ENCODE results near the gene RPGR. TPM values are rescaled to one million over a fixed set of nuclear protein-coding genes. Genes with fewer than 3 reads are reported as not detected.

RPGR gene
- total RNA-seq, 2 donors from 2014 or later = 8.6 to 8.7 TPM

- no peaks in the 10 kb centered on the region for H3K36me3 Mint-ChIP-seq (ENCODE audit: insufficient read depth in 2 of 2)
- H3K9me3 Mint-ChIP-seq = no peaks in the 10 kb centered on the region
Measured at GRCh38 chrX:38351346-38351745, 24.0 kb upstream of the RPGR start.

GRCh38 chrX:38347136-38347535, 19.8 kb upstream of the RPGR start:
- H3K4me3 Mint-ChIP-seq = no peak overlapping the region
- H3K27me3 Mint-ChIP-seq (ENCODE audit: low read depth) = peaks cover 42% of the 10 kb centered on the region
- no peaks in the 10 kb centered on the region for H3K9me3 Mint-ChIP-seq
- ATAC-seq (replicated peaks in 1 of 2) = peak; percentile 59 to 76
- peaks cover 5% of the 10 kb centered on the region for H3K4me1 Mint-ChIP-seq (ENCODE audit: low read depth)
- H3K36me3 Mint-ChIP-seq (ENCODE audit: insufficient read depth in 2 of 2) = no peaks in the 10 kb centered on the region
- no peak overlapping the region for H3K27ac Mint-ChIP-seq
- no peak for DNase-seq

More at GRCh38 chrX:38351346-38351745, 24.0 kb upstream of the RPGR start:
- no peak overlapping the region for H3K4me3 Mint-ChIP-seq
- peaks cover 30% of the 10 kb centered on the region for H3K27me3 Mint-ChIP-seq (ENCODE audit: low read depth)
- ATAC-seq (replicated peaks in 1 of 2) = no peak
- no peak overlapping the region for H3K27ac Mint-ChIP-seq
- no peak for DNase-seq
- H3K4me1 Mint-ChIP-seq (ENCODE audit: low read depth) = peaks cover 5% of the 10 kb centered on the region

DNA sequence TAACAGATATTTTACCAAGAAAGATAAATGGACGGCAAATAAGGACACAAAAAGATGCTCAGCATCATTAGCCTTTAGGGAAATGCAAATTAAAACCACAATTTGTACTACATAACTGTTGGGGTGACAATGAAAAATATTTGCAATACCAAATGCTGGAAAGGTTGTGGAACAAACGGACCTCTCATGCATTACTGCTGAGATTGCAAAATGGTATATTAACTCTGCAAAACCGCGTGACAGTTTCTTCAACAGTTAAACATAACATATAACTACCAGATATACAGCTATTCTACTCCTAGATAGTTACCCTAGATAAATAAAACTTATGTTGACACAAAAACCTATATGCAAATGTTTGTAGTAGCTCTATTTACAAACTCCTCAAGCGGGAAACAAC, 18.8 kb upstream of the RPGR start:
- Mint-ChIP-seq H3K27me3 (ENCODE audit: low read depth) (peaks cover 38% of the 10 kb centered on the region), H3K9me3 (no peaks in the 10 kb centered on the region), H3K36me3 (ENCODE audit: insufficient read depth in 2 of 2) (no peaks in the 10 kb centered on the region), H3K27ac (no peak overlapping the region), H3K4me1 (ENCODE audit: low read depth) (peaks cover 5% of the 10 kb centered on the region), H3K4me3 (no peak overlapping the region)
- no peak for DNase-seq
- ATAC-seq (replicated peaks in 1 of 2) = no peak

- H3K27me3 Mint-ChIP-seq (ENCODE audit: low read depth) = peaks cover 30% of the 10 kb centered on the region
- no peak overlapping the region for H3K4me3 Mint-ChIP-seq
- H3K27ac Mint-ChIP-seq = no peak overlapping the region
- H3K36me3 Mint-ChIP-seq (ENCODE audit: insufficient read depth in 2 of 2) = no peaks in the 10 kb centered on the region
- ATAC-seq (replicated peaks in 1 of 2) = no peak
- H3K9me3 Mint-ChIP-seq = no peaks in the 10 kb centered on the region
- H3K4me1 Mint-ChIP-seq (ENCODE audit: low read depth) = peaks cover 5% of the 10 kb centered on the region
- DNase-seq = no peak
Measured at GRCh38 chrX:38342853-38343778, 15.8 kb upstream of the RPGR start.

- H3K9me3 Mint-ChIP-seq = no peaks in the 10 kb centered on the region
- ATAC-seq (replicated peaks in 1 of 2) = no peak
- no peaks in the 10 kb centered on the region for H3K36me3 Mint-ChIP-seq (ENCODE audit: insufficient read depth in 2 of 2)
- no peaks in the 10 kb centered on the region for H3K4me1 Mint-ChIP-seq (ENCODE audit: low read depth)
- DNase-seq = no peak
- H3K27ac Mint-ChIP-seq = no peak overlapping the region
- H3K4me3 Mint-ChIP-seq = no peak overlapping the region
- H3K27me3 Mint-ChIP-seq (ENCODE audit: low read depth) = peaks cover 40% of the 10 kb centered on the region
Measured at GRCh38 chrX:38341442-38341841, 14.1 kb upstream of the RPGR start.

DNA sequence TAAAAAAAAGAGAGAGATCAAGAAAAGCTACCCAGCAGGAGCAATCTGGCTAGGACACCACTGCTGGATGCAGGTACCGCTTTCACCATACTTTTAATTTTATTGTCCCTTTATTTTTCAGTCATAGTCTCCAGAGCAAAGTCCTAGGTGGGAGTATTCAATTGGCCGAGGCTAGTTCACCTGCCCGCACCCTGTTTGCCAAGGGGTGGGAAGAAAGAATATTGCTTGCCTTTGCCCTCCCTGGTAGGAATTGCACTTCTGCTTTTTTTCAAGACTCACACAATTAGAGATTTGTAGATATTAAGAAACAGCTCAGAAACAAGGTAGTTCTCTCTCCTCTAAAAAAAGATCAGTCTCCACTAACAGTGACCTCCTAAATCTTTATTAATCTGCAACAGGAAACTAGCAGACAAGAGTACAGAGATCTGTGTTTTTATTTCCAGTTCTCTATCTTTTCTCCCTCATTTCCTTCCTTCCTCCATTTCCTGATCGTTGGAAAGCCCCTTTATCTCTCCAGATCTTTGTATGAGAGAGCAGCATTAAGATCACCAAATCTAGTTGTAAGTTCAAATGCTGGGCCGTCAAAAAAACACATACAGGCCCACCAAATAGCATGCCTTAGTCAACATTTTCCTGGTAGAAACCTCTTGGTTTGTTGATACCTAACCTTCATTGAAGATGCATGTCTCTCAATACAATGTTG, 9.4 kb upstream of the RPGR start:
- no peaks in the 10 kb centered on the region for H3K4me1 Mint-ChIP-seq (ENCODE audit: low read depth)
- no peak overlapping the region for H3K27ac Mint-ChIP-seq
- no peak for ATAC-seq (replicated peaks in 1 of 2)
- H3K9me3 Mint-ChIP-seq = no peaks in the 10 kb centered on the region
- DNase-seq = no peak
- H3K27me3 Mint-ChIP-seq (ENCODE audit: low read depth) = peaks cover 28% of the 10 kb centered on the region
- H3K36me3 Mint-ChIP-seq (ENCODE audit: insufficient read depth in 2 of 2) = no peaks in the 10 kb centered on the region
- H3K4me3 Mint-ChIP-seq = no peak overlapping the region

DNA sequence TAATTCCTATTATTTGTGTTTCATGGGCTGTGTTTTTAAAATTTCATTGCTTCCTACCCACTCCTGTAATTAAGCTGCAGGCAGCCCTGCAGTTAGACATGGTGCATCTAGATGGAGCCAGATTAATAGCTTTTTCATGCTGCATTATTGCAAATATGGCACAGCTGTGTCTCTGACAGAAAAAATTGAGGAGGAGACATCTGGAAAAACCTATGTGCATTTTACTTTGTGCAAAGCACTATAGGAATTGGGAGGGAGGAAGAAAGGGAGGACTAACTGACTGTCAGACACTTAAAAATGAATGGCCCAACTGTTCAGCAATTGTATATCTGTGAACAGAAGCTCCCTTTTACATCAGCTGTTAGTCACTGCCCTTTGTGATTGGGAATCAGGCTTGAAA, 8.1 kb upstream of the RPGR start:
- Mint-ChIP-seq H3K36me3 (ENCODE audit: insufficient read depth in 2 of 2) (no peaks in the 10 kb centered on the region), H3K4me1 (ENCODE audit: low read depth) (no peaks in the 10 kb centered on the region), H3K9me3 (no peaks in the 10 kb centered on the region), H3K27ac (no peak overlapping the region), H3K4me3 (no peak overlapping the region), H3K27me3 (ENCODE audit: low read depth) (peaks cover 22% of the 10 kb centered on the region)
- DNase-seq (no peak), ATAC-seq (replicated peaks in 1 of 2) (no peak)

- no peak overlapping the region for H3K27ac Mint-ChIP-seq
- DNase-seq = no peak
- H3K4me1 Mint-ChIP-seq (ENCODE audit: low read depth) = peaks cover 5% of the 10 kb centered on the region
- peaks cover 10% of the 10 kb centered on the region for H3K27me3 Mint-ChIP-seq (ENCODE audit: low read depth)
- no peak for ATAC-seq (replicated peaks in 1 of 2)
- H3K4me3 Mint-ChIP-seq = no peak overlapping the region
- H3K36me3 Mint-ChIP-seq (ENCODE audit: insufficient read depth in 2 of 2) = no peaks in the 10 kb centered on the region
- no peaks in the 10 kb centered on the region for H3K9me3 Mint-ChIP-seq
Measured at GRCh38 chrX:38332505-38332904, 5.2 kb upstream of the RPGR start.

- peak overlapping the region; percentile 70 to 89 for H3K4me3 Mint-ChIP-seq
- no peaks in the 10 kb centered on the region for H3K9me3 Mint-ChIP-seq
- H3K27ac Mint-ChIP-seq = peak overlapping the region; percentile 92
- ATAC-seq (replicated peaks in 1 of 2) (no peak), DNase-seq (no peak)
- no peaks in the 10 kb centered on the region for H3K36me3 Mint-ChIP-seq (ENCODE audit: insufficient read depth in 2 of 2)
- peaks cover 12% of the 10 kb centered on the region for H3K4me1 Mint-ChIP-seq (ENCODE audit: low read depth)
- H3K27me3 Mint-ChIP-seq (ENCODE audit: low read depth) = no peaks in the 10 kb centered on the region
Measured at GRCh38 chrX:38327775-38328081, 419 bp upstream of the RPGR start.

GRCh38 chrX:38326086-38326485, 1.2 kb downstream of the RPGR start:
- DNase-seq = no peak
- no peak for ATAC-seq (replicated peaks in 1 of 2)
- Mint-ChIP-seq H3K9me3 (no peaks in the 10 kb centered on the region), H3K27me3 (ENCODE audit: low read depth) (no peaks in the 10 kb centered on the region), H3K36me3 (ENCODE audit: insufficient read depth in 2 of 2) (no peaks in the 10 kb centered on the region), H3K4me1 (ENCODE audit: low read depth) (peaks cover 12% of the 10 kb centered on the region), H3K27ac (no peak overlapping the region), H3K4me3 (peak overlapping the region; percentile 70 to 89)

DNA sequence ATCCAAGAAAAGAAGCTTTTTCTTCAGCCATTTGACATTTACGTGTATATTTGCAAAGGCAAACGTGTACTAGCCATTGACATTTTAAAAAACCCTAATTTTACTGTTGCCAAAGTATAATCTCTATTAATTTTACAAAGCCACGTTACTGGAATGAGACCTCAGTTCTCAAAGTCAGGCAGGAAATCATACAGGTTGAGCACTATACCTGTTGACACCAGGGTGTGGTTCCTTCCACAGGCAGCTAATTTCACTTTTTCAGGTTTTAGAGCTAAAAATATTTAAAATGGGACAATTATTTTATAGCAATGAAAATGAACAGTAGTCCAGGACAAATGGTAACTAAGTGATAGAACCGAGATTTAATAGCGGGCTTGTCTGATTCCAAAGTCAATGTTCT, 6.5 kb downstream of the RPGR start:
- Mint-ChIP-seq H3K27ac (no peak overlapping the region), H3K4me1 (ENCODE audit: low read depth) (no peaks in the 10 kb centered on the region), H3K36me3 (ENCODE audit: insufficient read depth in 2 of 2) (no peaks in the 10 kb centered on the region), H3K27me3 (ENCODE audit: low read depth) (no peaks in the 10 kb centered on the region), H3K9me3 (no peaks in the 10 kb centered on the region), H3K4me3 (no peak overlapping the region)
- no peak for DNase-seq
- no peak for ATAC-seq (replicated peaks in 1 of 2)

GRCh38 chrX:38318606-38319005, 8.7 kb downstream of the RPGR start:
- Mint-ChIP-seq H3K27ac (no peak overlapping the region), H3K9me3 (no peaks in the 10 kb centered on the region), H3K27me3 (ENCODE audit: low read depth) (no peaks in the 10 kb centered on the region), H3K36me3 (ENCODE audit: insufficient read depth in 2 of 2) (peaks cover 0 to 2% of the 10 kb centered on the region in 2 donors), H3K4me1 (ENCODE audit: low read depth) (no peaks in the 10 kb centered on the region), H3K4me3 (no peak overlapping the region)
- ATAC-seq (replicated peaks in 1 of 2) (no peak), DNase-seq (no peak)

GRCh38 chrX:38318196-38318595, 9.1 kb downstream of the RPGR start:
- no peaks in the 10 kb centered on the region for H3K9me3 Mint-ChIP-seq
- DNase-seq (no peak), ATAC-seq (replicated peaks in 1 of 2) (no peak)
- no peak overlapping the region for H3K27ac Mint-ChIP-seq
- no peaks in the 10 kb centered on the region for H3K27me3 Mint-ChIP-seq (ENCODE audit: low read depth)
- peaks cover 0 to 2% of the 10 kb centered on the region in 2 donors for H3K36me3 Mint-ChIP-seq (ENCODE audit: insufficient read depth in 2 of 2)
- H3K4me3 Mint-ChIP-seq = no peak overlapping the region
- no peaks in the 10 kb centered on the region for H3K4me1 Mint-ChIP-seq (ENCODE audit: low read depth)

Measured in activated T-cell treated with anti-CD3 and anti-CD28 coated beads, Interleukin-2, amount 50 U/mL, for 72 hours (primary cell).